Activated CD4-positive, alpha-beta memory T cell treated with anti-CD3 and anti-CD28 coated beads, Interleukin-2, amount 10 ng/mL, durations not matched to agents 7 days and 5 days (primary cell): Measurements from ENCODE around the gene TMC8. TPM values are rescaled to one million over a fixed set of nuclear protein-coding genes. Genes with fewer than 3 reads are reported as not detected.
A peak's percentile ranks its signal among the peaks of the same experiment; 100 is the strongest.

ENCODE experiments used
- CTCF ChIA-PET: fragments of 350-600 bp; sonication (Branson Sonifier 250); formaldehyde crosslinking; loops from one replicate; lab custom pipeline; 2021; ENCODE audit warnings: antibody characterized with exemption, inconsistent platforms; lab: Charles Lee
- POLR2A ChIA-PET: fragments of 350-600 bp; sonication (Branson Sonifier 250); formaldehyde crosslinking; loops from one replicate; lab custom pipeline; 2021; ENCODE audit warnings: antibody characterized with exemption; lab: Charles Lee
- DNase-seq: peaks from one replicate; pipeline ENCODE4 v3.0.0-alpha.2; 2020
- H3K27ac Mint-ChIP-seq: one replicate; pipeline ENCODE4 v1.8.0; 2021; ENCODE audit warnings: mild to moderate bottlenecking, mixed read lengths
- H3K27me3 Mint-ChIP-seq: one replicate; pipeline ENCODE4 v1.8.0; 2021; ENCODE audit warnings: mixed read lengths
- H3K36me3 Mint-ChIP-seq: one replicate; pipeline ENCODE4 v1.8.0; 2021; ENCODE audit warnings: low read depth, mixed read lengths
- H3K4me1 Mint-ChIP-seq: one replicate; pipeline ENCODE4 v1.8.0; 2021; ENCODE audit warnings: mixed read lengths
- H3K4me3 Mint-ChIP-seq: one replicate; pipeline ENCODE4 v1.8.0; 2021; ENCODE audit warnings: mild to moderate bottlenecking, mixed read lengths
- H3K9me3 Mint-ChIP-seq: one replicate; pipeline ENCODE4 v1.8.0; 2021; ENCODE audit warnings: mixed read lengths
- total RNA-seq, 2 experiments: library from RNA; stranded (reverse); gene quantifications; one replicate each; pipeline ENCODE4 v1.2.3, GENCODE V29; 2021

TMC8 gene
- total RNA-seq, 2 experiments from 2014 or later: 316 to 334 TPM

GRCh38 chr17:78185981-78186691, 55.6 kb downstream of the TMC8 start:
- Mint-ChIP-seq H3K36me3 (peaks cover 34% of the 10 kb centered on the region), H3K4me1 (peaks cover 53% of the 10 kb centered on the region), H3K9me3 (no peaks in the 10 kb centered on the region), H3K27me3 (no peaks in the 10 kb centered on the region), H3K4me3 (peak overlapping the region; percentile 78), H3K27ac (peak overlapping the region; percentile 67)
- CTCF ChIA-PET: interaction anchor here (0.7 to 3.6 kb wide), 5 partner anchors 9 to 167 kb away, joined by 3 to 17 read pairs (median 3); no protein-coding TSS in a partner anchor
- POLR2A ChIA-PET: interaction anchor here (0.5 to 6.0 kb wide), 12 partner anchors 13 to 268 kb away, joined by 3 to 69 read pairs (median 5); partner anchors contain the start of genes BIRC5, SYNGR2, TMC8 and TNRC6C
- DNase-seq: no peak

GRCh38 chr17:78186692-78187595, 56.4 kb downstream of the TMC8 start, which contains the start of the genes AFMID and TK1:
Gene AFMID, plus strand, starts transcription at chr17:78187362. Its CDS starts 9 bp downstream, at chr17:78187371.
Gene TK1, minus strand, starts transcription at chr17:78187052. Its CDS starts 58 bp downstream, at chr17:78186994.
- CTCF ChIA-PET: interaction anchor here (0.7 to 3.6 kb wide), 6 partner anchors 10 to 651 kb away, joined by 3 to 17 read pairs (median 3); no protein-coding TSS in a partner anchor
- Mint-ChIP-seq H3K27ac (peak within 1 kb of the TSS; percentile 67), H3K36me3 (peaks cover 32% of the 10 kb centered on the region), H3K4me3 (peak within 1 kb of the TSS; percentile 78), H3K9me3 (no peaks in the 10 kb centered on the region), H3K27me3 (no peaks in the 10 kb centered on the region), H3K4me1 (peaks cover 51% of the 10 kb centered on the region)
- peak; percentile 96 for DNase-seq
- POLR2A ChIA-PET: interaction anchor here (0.8 to 6.0 kb wide), 12 partner anchors 12 to 229 kb away, joined by 3 to 69 read pairs (median 5); partner anchors contain the start of genes BIRC5, SYNGR2, TMC8 and TNRC6C

Other genes starting within 250 kb of the TMC8 start
- gene TNRC6C, start 172.1 kb upstream of the TMC8 start, total RNA-seq: 10 to 100 TPM; 25.5 to 26.7 TPM
- gene TMC6, start 2.0 kb upstream of the TMC8 start, total RNA-seq: 100 to 1,000 TPM; 460 to 463 TPM
- not detected for gene C17orf99, start 15.6 kb downstream of the TMC8 start, total RNA-seq
- gene SYNGR2, start 37.8 kb downstream of the TMC8 start, total RNA-seq: 10 to 100 TPM; 63.6 to 64.0 TPM
- 100 to 1,000 TPM; 109 to 117 TPM for gene TK1, start 56.3 kb downstream of the TMC8 start, total RNA-seq
- gene AFMID, start 56.6 kb downstream of the TMC8 start, total RNA-seq: 10 to 100 TPM in 1 of 2 experiments, 1 to 10 TPM in 1; 9.2 to 14.0 TPM
- 10 to 100 TPM; 86.1 to 86.5 TPM for gene BIRC5, start 83.5 kb downstream of the TMC8 start, total RNA-seq
- gene TMEM235, start 100.9 kb downstream of the TMC8 start, total RNA-seq: not detected
- gene SOCS3, start 229.3 kb downstream of the TMC8 start, total RNA-seq: 10 to 100 TPM; 68.7 to 69.8 TPM
- 10 to 100 TPM; 70.7 to 75.5 TPM for gene PGS1, start 247.9 kb downstream of the TMC8 start, total RNA-seq